ENCODE results near the gene MYBPC2. TPM values are rescaled to one million over a fixed set of nuclear protein-coding genes. Genes with fewer than 3 reads are reported as not detected.
"Not testable (repeated sequence)": the region's sequence is repeated elsewhere in the genome, so short reads cannot be mapped to it uniquely, and the experiment has no call there.

MYBPC2 gene
- 9.3 TPM for total RNA-seq

- peak; percentile 13 for DNase-seq
These were observed at the start of gene MYBPC2 for GRCh38 chr19:50432221-50433028. MYBPC2 (plus strand) TSS chr19:50432892; CDS start chr19:50432954, 62 bp downstream.

- DNase-seq: peak; percentile 69
These were observed 49.5 kb upstream of the MYBPC2 start for GRCh38 chr19:50383001-50383851.

- peak; percentile 90 for DNase-seq
These were observed 48.6 kb upstream of the MYBPC2 start, which contains the start of gene POLD1 for GRCh38 chr19:50383852-50384684. POLD1 (plus strand) TSS chr19:50384347; CDS start chr19:50398852, 14,505 bp downstream.

- DNase-seq: no peak
These were observed 47.8 kb upstream of the MYBPC2 start for GRCh38 chr19:50384685-50385535.

- no peak for DNase-seq
These were observed 45.4 kb upstream of the MYBPC2 start for GRCh38 chr19:50387176-50387867.

- DNase-seq: no peak
These were observed 44.8 kb upstream of the MYBPC2 start for GRCh38 chr19:50387868-50388245.

GRCh38 chr19:50390295-50390694, 42.4 kb upstream of the MYBPC2 start:
- not testable (repeated sequence) for DNase-seq

- DNase-seq: not testable (repeated sequence)
These were observed 41.7 kb upstream of the MYBPC2 start for GRCh38 chr19:50390952-50391351.

- DNase-seq: no peak
These were observed 39.9 kb upstream of the MYBPC2 start for GRCh38 chr19:50392759-50393158.

- DNase-seq: no peak
These were observed 39.1 kb upstream of the MYBPC2 start for GRCh38 chr19:50393589-50393988.

GRCh38 chr19:50394017-50394416, 38.7 kb upstream of the MYBPC2 start:
- no peak for DNase-seq

- DNase-seq: no peak
These were observed 33.9 kb upstream of the MYBPC2 start for GRCh38 chr19:50398675-50399367.

- DNase-seq: no peak
These were observed 33.3 kb upstream of the MYBPC2 start for GRCh38 chr19:50399368-50399745.

- no peak for DNase-seq
These were observed 30.9 kb upstream of the MYBPC2 start for GRCh38 chr19:50401605-50402450.

GRCh38 chr19:50402544-50403301, 30.0 kb upstream of the MYBPC2 start:
- no peak for DNase-seq

GRCh38 chr19:50406156-50406820, 26.4 kb upstream of the MYBPC2 start:
- DNase-seq: no peak

GRCh38 chr19:50406829-50407228, 25.9 kb upstream of the MYBPC2 start:
- DNase-seq: no peak

- no peak for DNase-seq
These were observed 23.3 kb upstream of the MYBPC2 start for GRCh38 chr19:50409347-50409746.
